HEK293 (cell line): ENCODE measurements around the gene C21orf58.

ENCODE experiments used
- CTCF ChIA-PET: fragments of 350-600 bp; formaldehyde crosslinking; extraction: SDS; loops from one replicate; lab custom pipeline; 2021; ENCODE audit warnings: antibody characterized with exemption; lab: Yijun Ruan, JAX
- POLR2A ChIA-PET: fragments of 300-600 bp; formaldehyde crosslinking; extraction: SDS; loops from one replicate; lab custom pipeline; 2020; ENCODE audit warnings: antibody characterized with exemption, inconsistent platforms; lab: Yijun Ruan, JAX
- H3K27ac ChIP-seq: fragments of 200-500 bp; sonication (Bioruptor generic); 2 replicates; pipeline ENCODE4 v1.5.1; 2014; ENCODE audit warnings: low read depth, low read length, control low read depth, inconsistent platforms; ENCODE audit errors: extremely low read depth
- H3K36me3 ChIP-seq, 2 experiments: fragments of 200-500 bp in 1 of 2; sonication (Bioruptor generic) in 1 of 2; 1 replicate in 1 of 2; 2 replicates in 1 of 2; pipeline ENCODE4 v1.5.1; 2014 to 2017; ENCODE audit warnings: inconsistent platforms in 2 of 2, low read length in 2 of 2; ENCODE audit not compliant: control insufficient read depth in 2 of 2, insufficient read depth in 1 of 2
- H3K4me1 ChIP-seq: fragments of 200-500 bp; sonication (Bioruptor generic); 2 replicates; pipeline ENCODE4 v1.5.1; 2014; ENCODE audit warnings: mild to moderate bottlenecking, low read length, inconsistent platforms; ENCODE audit not compliant: control insufficient read depth, insufficient read depth
- H3K4me3 ChIP-seq: 2 replicates; pipeline ENCODE4 v1.5.1; 2011; ENCODE audit warnings: low read depth, mild to moderate bottlenecking, control low read depth, low read length, moderate library complexity
- H3K9me3 ChIP-seq: fragments of 200-500 bp; sonication (Bioruptor generic); 2 replicates; pipeline ENCODE4 v1.5.1; 2014; ENCODE audit warnings: low read depth, low read length, inconsistent platforms; ENCODE audit not compliant: control insufficient read depth, insufficient read depth
- KLF17 ChIP-seq: fragments of 450-650 bp; formaldehyde crosslinking; IDR thresholded peaks from 2 replicates; pipeline ENCODE4 v1.5.1; 2016; ENCODE audit warnings: missing biosample characterization, missing genetic modification characterization
- REST ChIP-seq: fragments of 450-650 bp; formaldehyde crosslinking; IDR thresholded peaks from 2 replicates; pipeline ENCODE4 v1.5.1; 2016; ENCODE audit warnings: missing biosample characterization, missing genetic modification characterization
- YY2 ChIP-seq: fragments of 450-650 bp; formaldehyde crosslinking; IDR thresholded peaks from 2 replicates; pipeline ENCODE4 v1.5.1; 2016; ENCODE audit warnings: missing biosample characterization, missing genetic modification characterization
- ZNF19 ChIP-seq: fragments of 450-650 bp; formaldehyde crosslinking; IDR thresholded peaks from 2 replicates; pipeline ENCODE4; 2016; ENCODE audit warnings: missing biosample characterization, missing genetic modification characterization, low read depth
- ZNF302 ChIP-seq: fragments of 450-650 bp; formaldehyde crosslinking; IDR thresholded peaks from 2 replicates; pipeline ENCODE4 v1.5.1; 2016; ENCODE audit warnings: missing biosample characterization, missing genetic modification characterization, low read depth
- ZNF350 ChIP-seq: fragments of 450-650 bp; formaldehyde crosslinking; IDR thresholded peaks from 2 replicates; pipeline ENCODE4 v1.5.0; 2017; ENCODE audit warnings: missing biosample characterization, mild to moderate bottlenecking, missing genetic modification characterization
- ZNF404 ChIP-seq: fragments of 450-650 bp; formaldehyde crosslinking; IDR thresholded peaks from 2 replicates; pipeline ENCODE4 v1.5.1; 2017; ENCODE audit warnings: missing biosample characterization, missing genetic modification characterization
- ZNF449 ChIP-seq: fragments of 450-650 bp; formaldehyde crosslinking; IDR thresholded peaks from 2 replicates; pipeline ENCODE4 v1.5.1; 2017; ENCODE audit warnings: missing biosample characterization, mild to moderate bottlenecking, missing genetic modification characterization, moderate library complexity
- ZNF48 ChIP-seq: fragments of 450-650 bp; formaldehyde crosslinking; IDR thresholded peaks from 2 replicates; pipeline ENCODE4 v1.5.1; 2016; ENCODE audit warnings: missing biosample characterization, missing genetic modification characterization
- ZNF510 ChIP-seq: fragments of 450-650 bp; formaldehyde crosslinking; IDR thresholded peaks from 2 replicates; pipeline ENCODE4 v1.5.1; 2018; ENCODE audit warnings: mild to moderate bottlenecking, missing genetic modification characterization, missing biosample characterization; ENCODE audit not compliant: insufficient replicate concordance
- ZNF560 ChIP-seq: fragments of 450-650 bp; formaldehyde crosslinking; IDR thresholded peaks from 2 replicates; pipeline ENCODE4 v1.5.1; 2017; ENCODE audit warnings: missing biosample characterization, missing genetic modification characterization, borderline replicate concordance
- ZNF600 ChIP-seq: fragments of 450-650 bp; formaldehyde crosslinking; IDR thresholded peaks from 2 replicates; pipeline ENCODE4 v1.5.1; 2016; ENCODE audit warnings: missing biosample characterization, missing genetic modification characterization
- ZNF645 ChIP-seq: fragments of 450-650 bp; formaldehyde crosslinking; IDR thresholded peaks from 2 replicates; pipeline ENCODE4; 2016; ENCODE audit warnings: missing biosample characterization, missing genetic modification characterization
- ZSCAN30 ChIP-seq: fragments of 450-650 bp; IDR thresholded peaks from 2 replicates; pipeline ENCODE4 v1.5.1; 2018; ENCODE audit warnings: missing biosample characterization, mild to moderate bottlenecking, missing genetic modification characterization, moderate library complexity

Gene C21orf58

DNA sequence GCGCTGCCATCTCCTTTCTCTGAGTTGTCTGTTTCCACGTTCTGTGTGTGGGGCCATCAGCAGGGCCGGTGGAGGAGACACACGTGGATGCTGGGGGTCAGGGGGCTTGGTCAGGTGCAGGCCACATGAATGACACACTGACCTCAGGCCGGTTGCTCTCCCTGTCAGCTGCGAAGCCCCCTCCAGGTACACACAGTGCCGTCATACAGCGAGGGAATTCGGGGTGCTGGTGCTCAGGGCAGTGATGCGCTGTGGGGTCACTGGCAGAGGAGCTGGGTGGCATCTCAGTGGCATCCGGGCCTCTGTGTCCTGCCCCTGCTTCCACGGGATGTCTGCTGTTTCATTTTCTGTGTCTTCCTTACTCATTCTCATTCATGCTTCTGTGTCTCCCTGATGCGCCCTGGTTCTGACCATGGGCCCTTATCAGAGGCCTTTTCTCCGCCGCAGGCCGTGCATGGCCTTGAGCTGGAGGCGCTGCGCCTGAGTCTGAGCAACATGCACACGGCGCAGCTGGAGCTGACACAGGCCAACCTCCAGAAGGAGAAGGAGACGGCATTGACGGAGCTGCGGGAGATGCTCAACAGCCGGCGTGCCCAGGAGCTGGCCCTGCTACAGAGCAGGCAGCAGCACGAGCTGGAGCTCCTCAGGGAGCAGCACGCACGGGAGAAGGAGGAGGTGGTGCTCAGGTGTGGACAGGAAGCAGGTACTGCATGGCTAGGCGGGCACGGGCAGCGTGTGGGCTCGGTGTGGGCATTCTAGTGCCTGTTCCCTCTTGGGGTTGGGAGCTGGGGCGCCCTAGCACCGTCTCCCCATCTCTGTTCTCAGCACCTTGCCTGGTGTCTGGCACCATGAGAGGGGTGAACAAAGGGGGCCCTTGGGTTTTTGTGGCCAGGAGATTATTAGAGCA is 22.9 kb upstream of the C21orf58 start (continued):
- no peak for TF ChIP-seq ZNF48 (tag by site-specific recombination)
- TF ChIP-seq ZNF350 (tag by site-specific recombination), result no peak

GRCh38 chr21:46345861-46346260 is 22.2 kb upstream of the C21orf58 start:
- CTCF ChIA-PET, result no interaction called here
- no peak for TF ChIP-seq ZNF302
- TF ChIP-seq ZNF600 (tag by site-specific recombination), result no peak
- TF ChIP-seq YY2, result no peak
- no peak for TF ChIP-seq ZNF19 (tag by site-specific recombination)
- no peak for TF ChIP-seq ZNF510 (tag by site-specific recombination)
- no peak for TF ChIP-seq ZNF449 (tag by site-specific recombination)
- no peak for TF ChIP-seq ZNF560
- TF ChIP-seq REST (tag by site-specific recombination), result no peak
- no peaks in the 10 kb centered on the region for H3K4me1 ChIP-seq
- H3K4me3 ChIP-seq, result no peak overlapping the region
- peaks cover 44 to 72% of the 10 kb centered on the region in 2 experiments for H3K36me3 ChIP-seq
- H3K27ac ChIP-seq, result no peak overlapping the region
- H3K9me3 ChIP-seq, result no peaks in the 10 kb centered on the region
- POLR2A ChIA-PET, result no interaction called here

- no peak for TF ChIP-seq ZSCAN30 (tag by site-specific recombination)
- no peak for TF ChIP-seq KLF17
- TF ChIP-seq ZNF645 (tag by site-specific recombination), result no peak
- no peak for TF ChIP-seq ZNF404 (tag by site-specific recombination)
- peaks cover 34 to 69% of the 10 kb centered on the region in 2 experiments for H3K36me3 ChIP-seq
- POLR2A ChIA-PET, result no interaction called here
- H3K9me3 ChIP-seq, result no peaks in the 10 kb centered on the region
- H3K4me1 ChIP-seq, result no peaks in the 10 kb centered on the region
- no peak overlapping the region for H3K4me3 ChIP-seq
- no peak overlapping the region for H3K27ac ChIP-seq
- CTCF ChIA-PET, result no interaction called here
Observed at GRCh38 chr21:46344219-46344915, 20.7 kb upstream of the C21orf58 start.
